Measurements from ENCODE around the gene UBE2D2.

DNA sequence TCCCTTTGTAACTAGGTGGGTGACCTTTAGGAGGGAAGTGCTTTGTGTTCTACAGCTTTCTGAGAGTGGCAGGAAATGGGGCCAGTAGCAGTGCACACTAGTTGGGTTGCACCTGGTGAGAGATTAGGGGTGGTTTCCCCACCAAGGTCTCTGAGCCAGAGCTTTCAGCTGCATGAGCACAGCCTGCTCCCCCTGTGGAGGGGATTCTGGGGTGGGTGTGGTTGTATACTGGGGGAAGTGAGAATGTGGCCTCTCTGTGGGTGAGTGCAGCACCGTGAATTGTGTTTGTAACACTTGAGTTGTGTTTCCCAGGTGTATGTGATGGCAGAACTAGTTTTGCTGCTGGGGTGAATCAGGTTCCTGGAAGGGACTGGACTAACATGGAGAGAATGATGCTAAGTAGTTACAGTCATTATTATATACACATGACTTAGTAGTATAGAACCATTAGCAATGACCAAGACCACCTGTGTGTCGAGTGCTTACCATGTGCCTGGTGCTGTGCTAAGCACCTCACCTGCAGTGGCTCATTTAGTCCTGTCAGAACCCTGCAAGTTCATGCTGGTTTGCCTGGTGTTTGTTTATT is 75.2 kb downstream of the UBE2D2 start:
- TF ChIP-seq, protein P1, sequence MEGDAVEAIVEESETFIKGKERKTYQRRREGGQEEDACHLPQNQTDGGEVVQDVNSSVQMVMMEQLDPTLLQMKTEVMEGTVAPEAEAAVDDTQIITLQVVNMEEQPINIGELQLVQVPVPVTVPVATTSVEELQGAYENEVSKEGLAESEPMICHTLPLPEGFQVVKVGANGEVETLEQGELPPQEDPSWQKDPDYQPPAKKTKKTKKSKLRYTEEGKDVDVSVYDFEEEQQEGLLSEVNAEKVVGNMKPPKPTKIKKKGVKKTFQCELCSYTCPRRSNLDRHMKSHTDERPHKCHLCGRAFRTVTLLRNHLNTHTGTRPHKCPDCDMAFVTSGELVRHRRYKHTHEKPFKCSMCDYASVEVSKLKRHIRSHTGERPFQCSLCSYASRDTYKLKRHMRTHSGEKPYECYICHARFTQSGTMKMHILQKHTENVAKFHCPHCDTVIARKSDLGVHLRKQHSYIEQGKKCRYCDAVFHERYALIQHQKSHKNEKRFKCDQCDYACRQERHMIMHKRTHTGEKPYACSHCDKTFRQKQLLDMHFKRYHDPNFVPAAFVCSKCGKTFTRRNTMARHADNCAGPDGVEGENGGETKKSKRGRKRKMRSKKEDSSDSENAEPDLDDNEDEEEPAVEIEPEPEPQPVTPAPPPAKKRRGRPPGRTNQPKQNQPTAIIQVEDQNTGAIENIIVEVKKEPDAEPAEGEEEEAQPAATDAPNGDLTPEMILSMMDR (IDR thresholded peaks at IDR 0.05; ENCODE audit: insufficient read depth, low read length) = no peak
- TF ChIP-seq POLR2AphosphoS5 (IDR thresholded peaks at IDR 0.05; ENCODE audit: low read depth) = no peak
- TF ChIP-seq, protein P2, sequence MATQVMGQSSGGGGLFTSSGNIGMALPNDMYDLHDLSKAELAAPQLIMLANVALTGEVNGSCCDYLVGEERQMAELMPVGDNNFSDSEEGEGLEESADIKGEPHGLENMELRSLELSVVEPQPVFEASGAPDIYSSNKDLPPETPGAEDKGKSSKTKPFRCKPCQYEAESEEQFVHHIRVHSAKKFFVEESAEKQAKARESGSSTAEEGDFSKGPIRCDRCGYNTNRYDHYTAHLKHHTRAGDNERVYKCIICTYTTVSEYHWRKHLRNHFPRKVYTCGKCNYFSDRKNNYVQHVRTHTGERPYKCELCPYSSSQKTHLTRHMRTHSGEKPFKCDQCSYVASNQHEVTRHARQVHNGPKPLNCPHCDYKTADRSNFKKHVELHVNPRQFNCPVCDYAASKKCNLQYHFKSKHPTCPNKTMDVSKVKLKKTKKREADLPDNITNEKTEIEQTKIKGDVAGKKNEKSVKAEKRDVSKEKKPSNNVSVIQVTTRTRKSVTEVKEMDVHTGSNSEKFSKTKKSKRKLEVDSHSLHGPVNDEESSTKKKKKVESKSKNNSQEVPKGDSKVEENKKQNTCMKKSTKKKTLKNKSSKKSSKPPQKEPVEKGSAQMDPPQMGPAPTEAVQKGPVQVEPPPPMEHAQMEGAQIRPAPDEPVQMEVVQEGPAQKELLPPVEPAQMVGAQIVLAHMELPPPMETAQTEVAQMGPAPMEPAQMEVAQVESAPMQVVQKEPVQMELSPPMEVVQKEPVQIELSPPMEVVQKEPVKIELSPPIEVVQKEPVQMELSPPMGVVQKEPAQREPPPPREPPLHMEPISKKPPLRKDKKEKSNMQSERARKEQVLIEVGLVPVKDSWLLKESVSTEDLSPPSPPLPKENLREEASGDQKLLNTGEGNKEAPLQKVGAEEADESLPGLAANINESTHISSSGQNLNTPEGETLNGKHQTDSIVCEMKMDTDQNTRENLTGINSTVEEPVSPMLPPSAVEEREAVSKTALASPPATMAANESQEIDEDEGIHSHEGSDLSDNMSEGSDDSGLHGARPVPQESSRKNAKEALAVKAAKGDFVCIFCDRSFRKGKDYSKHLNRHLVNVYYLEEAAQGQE (IDR thresholded peaks at IDR 0.05; ENCODE audit: insufficient replicate concordance, low read depth) = no peak

Data from HL-60 (cell line).